Adrenal gland (tissue), 5 donors: Measurements from ENCODE around the gene PFKFB4.

Experiments used
- POLR2A ChIP-seq, 2 donors: fragments of 450-650 bp; IDR thresholded peaks; one replicate each; pipeline ENCODE4 v1.6.1; 2017; ENCODE audit warnings: antibody characterized with exemption in 2 of 2, mild to moderate bottlenecking in 2 of 2, moderate library complexity in 1 of 2
- TF ChIP-seq, protein P1 (sequence below), 6 experiments: fragments of 450-650 bp in 4 of 6; fragments of 200-600 bp in 2 of 6; sonication (generic) in 1 of 6; IDR thresholded peaks; 1 replicate in 5 of 6; 2 replicates in 1 of 6; pipeline versions ENCODE4 v1.5.1 to v1.8.0; 2016 to 2021; ENCODE audit warnings: antibody characterized with exemption in 6 of 6, mild to moderate bottlenecking in 2 of 6, moderate library complexity in 1 of 6
- donor health status: DM: no; HTN: no; CAD: no.

DNA sequence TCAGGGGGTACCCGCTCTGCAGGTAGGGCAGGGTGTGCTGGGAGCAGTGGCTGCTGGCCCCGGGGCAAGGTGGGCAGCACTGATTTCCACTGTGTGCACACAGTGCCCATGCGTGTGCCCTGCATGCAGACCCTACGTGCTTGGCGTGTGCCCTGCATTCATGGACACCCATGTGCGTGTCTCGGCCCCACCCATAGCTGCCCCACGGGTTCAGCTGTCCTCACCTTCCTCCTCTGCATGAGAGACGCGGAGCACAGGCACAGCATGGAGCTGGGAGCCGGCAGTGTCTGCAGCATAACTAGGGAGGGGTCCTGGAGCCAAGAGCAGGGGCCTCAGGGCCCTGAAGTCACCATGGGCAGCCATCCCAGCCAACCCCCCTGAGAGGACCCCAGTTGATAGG is 8.6 kb upstream of the PFKFB4 start:
- TF ChIP-seq, protein P1, sequence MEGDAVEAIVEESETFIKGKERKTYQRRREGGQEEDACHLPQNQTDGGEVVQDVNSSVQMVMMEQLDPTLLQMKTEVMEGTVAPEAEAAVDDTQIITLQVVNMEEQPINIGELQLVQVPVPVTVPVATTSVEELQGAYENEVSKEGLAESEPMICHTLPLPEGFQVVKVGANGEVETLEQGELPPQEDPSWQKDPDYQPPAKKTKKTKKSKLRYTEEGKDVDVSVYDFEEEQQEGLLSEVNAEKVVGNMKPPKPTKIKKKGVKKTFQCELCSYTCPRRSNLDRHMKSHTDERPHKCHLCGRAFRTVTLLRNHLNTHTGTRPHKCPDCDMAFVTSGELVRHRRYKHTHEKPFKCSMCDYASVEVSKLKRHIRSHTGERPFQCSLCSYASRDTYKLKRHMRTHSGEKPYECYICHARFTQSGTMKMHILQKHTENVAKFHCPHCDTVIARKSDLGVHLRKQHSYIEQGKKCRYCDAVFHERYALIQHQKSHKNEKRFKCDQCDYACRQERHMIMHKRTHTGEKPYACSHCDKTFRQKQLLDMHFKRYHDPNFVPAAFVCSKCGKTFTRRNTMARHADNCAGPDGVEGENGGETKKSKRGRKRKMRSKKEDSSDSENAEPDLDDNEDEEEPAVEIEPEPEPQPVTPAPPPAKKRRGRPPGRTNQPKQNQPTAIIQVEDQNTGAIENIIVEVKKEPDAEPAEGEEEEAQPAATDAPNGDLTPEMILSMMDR (IDR thresholded peaks at IDR 0.05) = no peak
- no peak for TF ChIP-seq POLR2A (IDR thresholded peaks at IDR 0.05)
